ENCODE results near the gene NKX2-2.
A peak's percentile ranks its signal among the peaks of the same experiment; 100 is the strongest.

Gene NKX2-2

DNA sequence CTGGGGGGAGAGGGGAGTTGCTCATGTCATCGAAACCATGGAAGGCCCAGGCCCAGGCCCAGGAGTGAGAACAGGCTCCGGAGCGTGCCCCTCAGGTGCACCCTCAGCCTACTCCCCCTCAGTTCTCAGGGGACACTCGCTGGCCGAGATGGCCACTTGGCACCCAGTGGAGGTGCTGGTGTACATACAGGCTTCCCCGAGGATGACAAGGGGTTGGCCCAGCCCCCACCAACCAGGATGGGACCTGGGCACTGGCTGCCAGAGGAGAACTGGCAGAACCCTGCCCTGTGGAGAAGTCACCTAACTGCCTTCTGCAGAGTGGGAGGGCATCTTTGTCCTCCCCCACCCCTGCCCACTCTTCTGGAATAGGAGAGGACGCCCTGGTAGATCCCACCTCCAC is 9.5 kb downstream of the NKX2-2 start:
- Histone ChIP-seq H3K27ac (ENCODE audit: extremely low read depth, low read depth, low read length) (no peak overlapping the region), H3K4me1 (ENCODE audit: control insufficient read depth, insufficient read depth, low read length) (no peaks in the 10 kb centered on the region), H3K36me3 (ENCODE audit: control insufficient read depth in 2 of 2, insufficient read depth in 1 of 2, low read length in 2 of 2) (peaks cover 5 to 51% of the 10 kb centered on the region in 2 experiments; a peak in 2 of 3 replicates), H3K9me3 (ENCODE audit: control insufficient read depth, insufficient read depth, low read depth, low read length) (no peaks in the 10 kb centered on the region), H3K4me3 (ENCODE audit: low read depth, low read length) (no peak overlapping the region)
- CTCF ChIA-PET, result interaction anchor here (0.6 to 7.7 kb wide), 33 partner anchors 10 to 680 kb away, joined by 3 to 150 read pairs (median 4); partner anchors contain the start of gene NKX2-4
- TF ChIP-seq ZBTB7A (tag by site-specific recombination; IDR thresholded peaks at IDR 0.05; ENCODE audit: low read depth), result no peak
- TF ChIP-seq ZNF16 (tag by site-specific recombination; IDR thresholded peaks at IDR 0.05; ENCODE audit: low read depth), result no peak
- TF ChIP-seq, protein P1, sequence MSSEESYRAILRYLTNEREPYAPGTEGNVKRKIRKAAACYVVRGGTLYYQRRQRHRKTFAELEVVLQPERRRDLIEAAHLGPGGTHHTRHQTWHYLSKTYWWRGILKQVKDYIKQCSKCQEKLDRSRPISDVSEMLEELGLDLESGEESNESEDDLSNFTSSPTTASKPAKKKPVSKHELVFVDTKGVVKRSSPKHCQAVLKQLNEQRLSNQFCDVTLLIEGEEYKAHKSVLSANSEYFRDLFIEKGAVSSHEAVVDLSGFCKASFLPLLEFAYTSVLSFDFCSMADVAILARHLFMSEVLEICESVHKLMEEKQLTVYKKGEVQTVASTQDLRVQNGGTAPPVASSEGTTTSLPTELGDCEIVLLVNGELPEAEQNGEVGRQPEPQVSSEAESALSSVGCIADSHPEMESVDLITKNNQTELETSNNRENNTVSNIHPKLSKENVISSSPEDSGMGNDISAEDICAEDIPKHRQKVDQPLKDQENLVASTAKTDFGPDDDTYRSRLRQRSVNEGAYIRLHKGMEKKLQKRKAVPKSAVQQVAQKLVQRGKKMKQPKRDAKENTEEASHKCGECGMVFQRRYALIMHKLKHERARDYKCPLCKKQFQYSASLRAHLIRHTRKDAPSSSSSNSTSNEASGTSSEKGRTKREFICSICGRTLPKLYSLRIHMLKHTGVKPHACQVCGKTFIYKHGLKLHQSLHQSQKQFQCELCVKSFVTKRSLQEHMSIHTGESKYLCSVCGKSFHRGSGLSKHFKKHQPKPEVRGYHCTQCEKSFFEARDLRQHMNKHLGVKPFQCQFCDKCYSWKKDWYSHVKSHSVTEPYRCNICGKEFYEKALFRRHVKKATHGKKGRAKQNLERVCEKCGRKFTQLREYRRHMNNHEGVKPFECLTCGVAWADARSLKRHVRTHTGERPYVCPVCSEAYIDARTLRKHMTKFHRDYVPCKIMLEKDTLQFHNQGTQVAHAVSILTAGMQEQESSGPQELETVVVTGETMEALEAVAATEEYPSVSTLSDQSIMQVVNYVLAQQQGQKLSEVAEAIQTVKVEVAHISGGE (tag by site-specific recombination; conservative IDR thresholded peaks at IDR 0.05; ENCODE audit: low read depth), result no peak
- no peak for TF ChIP-seq GLI4 (tag by site-specific recombination; IDR thresholded peaks at IDR 0.05)
- no peak for TF ChIP-seq ZNF76 (tag by site-specific recombination; IDR thresholded peaks at IDR 0.05; ENCODE audit: borderline replicate concordance, low read depth)
- no peak for TF ChIP-seq ZNF670 (tag by site-specific recombination; IDR thresholded peaks at IDR 0.05; ENCODE audit: low read depth)
- TF ChIP-seq EGR2 (tag by site-specific recombination; IDR thresholded peaks at IDR 0.05; ENCODE audit: low read depth), result 0 out of 2 replicates have a peak, but pooled peaks have one; percentile 21
- POLR2A ChIA-PET, result no interaction called here

DNA sequence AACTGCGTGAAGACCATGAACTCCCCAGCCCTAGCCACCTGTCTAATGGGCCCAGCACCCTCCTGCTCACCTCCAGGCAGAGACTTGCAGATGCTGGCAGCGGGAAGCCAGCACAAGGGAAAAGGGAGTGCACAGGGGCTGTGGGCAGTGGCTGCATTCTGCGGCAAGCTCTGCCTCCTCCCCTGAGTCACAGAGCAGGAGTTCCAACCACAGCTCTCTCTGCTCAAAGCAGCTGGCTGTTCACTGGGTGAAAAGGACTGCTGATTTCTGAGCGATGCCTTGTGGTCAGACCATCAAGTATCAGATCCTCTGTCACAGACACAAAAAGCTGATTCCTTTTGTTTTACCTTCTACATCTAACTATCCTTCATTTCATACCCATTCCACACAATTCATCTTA is 10.5 kb downstream of the NKX2-2 start:
- H3K9me3 ChIP-seq (ENCODE audit: control insufficient read depth, insufficient read depth, low read depth, low read length), result no peaks in the 10 kb centered on the region
- no peaks in the 10 kb centered on the region; the same call in 1 of the 2 replicates for H3K4me1 ChIP-seq (ENCODE audit: control insufficient read depth, insufficient read depth, low read length)
- H3K4me3 ChIP-seq (ENCODE audit: low read depth, low read length), result no peak overlapping the region
- TF ChIP-seq ZNF664 (tag by site-specific recombination; IDR thresholded peaks at IDR 0.05), result no peak
- TF ChIP-seq IKZF3 (tag by site-specific recombination; IDR thresholded peaks at IDR 0.05), result no peak
- TF ChIP-seq, protein P2, sequence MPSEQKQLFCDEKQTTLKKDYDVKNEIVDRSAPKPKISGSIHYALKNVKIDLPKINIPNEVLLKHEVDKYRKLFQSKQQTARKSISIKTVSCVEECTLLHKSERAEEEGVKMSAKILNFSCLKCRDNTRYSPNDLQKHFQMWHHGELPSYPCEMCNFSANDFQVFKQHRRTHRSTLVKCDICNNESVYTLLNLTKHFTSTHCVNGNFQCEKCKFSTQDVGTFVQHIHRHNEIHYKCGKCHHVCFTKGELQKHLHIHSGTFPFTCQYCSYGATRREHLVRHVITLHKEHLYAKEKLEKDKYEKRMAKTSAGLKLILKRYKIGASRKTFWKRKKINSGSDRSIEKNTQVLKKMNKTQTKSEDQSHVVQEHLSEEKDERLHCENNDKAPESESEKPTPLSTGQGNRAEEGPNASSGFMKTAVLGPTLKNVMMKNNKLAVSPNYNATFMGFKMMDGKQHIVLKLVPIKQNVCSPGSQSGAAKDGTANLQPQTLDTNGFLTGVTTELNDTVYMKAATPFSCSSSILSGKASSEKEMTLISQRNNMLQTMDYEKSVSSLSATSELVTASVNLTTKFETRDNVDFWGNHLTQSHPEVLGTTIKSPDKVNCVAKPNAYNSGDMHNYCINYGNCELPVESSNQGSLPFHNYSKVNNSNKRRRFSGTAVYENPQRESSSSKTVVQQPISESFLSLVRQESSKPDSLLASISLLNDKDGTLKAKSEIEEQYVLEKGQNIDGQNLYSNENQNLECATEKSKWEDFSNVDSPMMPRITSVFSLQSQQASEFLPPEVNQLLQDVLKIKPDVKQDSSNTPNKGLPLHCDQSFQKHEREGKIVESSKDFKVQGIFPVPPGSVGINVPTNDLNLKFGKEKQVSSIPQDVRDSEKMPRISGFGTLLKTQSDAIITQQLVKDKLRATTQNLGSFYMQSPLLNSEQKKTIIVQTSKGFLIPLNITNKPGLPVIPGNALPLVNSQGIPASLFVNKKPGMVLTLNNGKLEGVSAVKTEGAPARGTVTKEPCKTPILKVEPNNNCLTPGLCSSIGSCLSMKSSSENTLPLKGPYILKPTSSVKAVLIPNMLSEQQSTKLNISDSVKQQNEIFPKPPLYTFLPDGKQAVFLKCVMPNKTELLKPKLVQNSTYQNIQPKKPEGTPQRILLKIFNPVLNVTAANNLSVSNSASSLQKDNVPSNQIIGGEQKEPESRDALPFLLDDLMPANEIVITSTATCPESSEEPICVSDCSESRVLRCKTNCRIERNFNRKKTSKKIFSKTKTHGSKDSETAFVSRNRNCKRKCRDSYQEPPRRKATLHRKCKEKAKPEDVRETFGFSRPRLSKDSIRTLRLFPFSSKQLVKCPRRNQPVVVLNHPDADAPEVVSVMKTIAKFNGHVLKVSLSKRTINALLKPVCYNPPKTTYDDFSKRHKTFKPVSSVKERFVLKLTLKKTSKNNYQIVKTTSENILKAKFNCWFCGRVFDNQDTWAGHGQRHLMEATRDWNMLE (tag by site-specific recombination; conservative IDR thresholded peaks at IDR 0.05; ENCODE audit: low read depth), result no peak
- TF ChIP-seq, protein P1 (tag by site-specific recombination; conservative IDR thresholded peaks at IDR 0.05; ENCODE audit: low read depth), result no peak
- TF ChIP-seq, protein P3, sequence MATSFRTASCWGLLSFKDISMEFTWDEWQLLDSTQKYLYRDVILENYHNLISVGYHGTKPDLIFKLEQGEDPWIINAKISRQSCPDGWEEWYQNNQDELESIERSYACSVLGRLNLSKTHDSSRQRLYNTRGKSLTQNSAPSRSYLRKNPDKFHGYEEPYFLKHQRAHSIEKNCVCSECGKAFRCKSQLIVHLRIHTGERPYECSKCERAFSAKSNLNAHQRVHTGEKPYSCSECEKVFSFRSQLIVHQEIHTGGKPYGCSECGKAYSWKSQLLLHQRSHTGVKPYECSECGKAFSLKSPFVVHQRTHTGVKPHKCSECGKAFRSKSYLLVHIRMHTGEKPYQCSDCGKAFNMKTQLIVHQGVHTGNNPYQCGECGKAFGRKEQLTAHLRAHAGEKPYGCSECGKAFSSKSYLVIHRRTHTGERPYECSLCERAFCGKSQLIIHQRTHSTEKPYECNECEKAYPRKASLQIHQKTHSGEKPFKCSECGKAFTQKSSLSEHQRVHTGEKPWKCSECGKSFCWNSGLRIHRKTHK (tag by site-specific recombination; IDR thresholded peaks at IDR 0.05), result no peak
- H3K36me3 ChIP-seq (ENCODE audit: control insufficient read depth in 2 of 2, insufficient read depth in 1 of 2, low read length in 2 of 2), result peaks cover 5 to 51% of the 10 kb centered on the region in 2 experiments; a peak in 2 of 3 replicates
- CTCF ChIA-PET, result interaction anchor here (0.6 to 7.7 kb wide), 10 partner anchors 10 to 1374 kb away, joined by 3 to 150 read pairs (median 5); no protein-coding TSS in a partner anchor
- H3K27ac ChIP-seq (ENCODE audit: extremely low read depth, low read depth, low read length), result no peak overlapping the region
- POLR2A ChIA-PET, result interaction anchor here (0.6 to 1.0 kb wide), 2 partner anchors 265 to 1655 kb away, joined by 3 to 4 read pairs; no protein-coding TSS in a partner anchor
